RWPE1 (cell line): ENCODE data around the gene SHISA8.

Experiments used
- CTCF ChIA-PET: fragments of 350-600 bp; sonication (Branson Sonifier 250); formaldehyde crosslinking; extraction: SDS; loops from one replicate; lab custom pipeline; 2021; lab: Yijun Ruan, JAX
- POLR2A ChIA-PET: fragments of 400-600 bp; formaldehyde crosslinking; extraction: SDS; loops from one replicate; lab custom pipeline; 2020; ENCODE audit warnings: antibody characterized with exemption; ENCODE audit not compliant: low non-redundant PET; lab: Yijun Ruan, JAX
- DNase-seq: peaks from one replicate; pipeline ENCODE4 v3.0.0; 2012; ENCODE audit warnings: low spot score
- H3K27ac ChIP-seq: fragments of 450-650 bp; 2 replicates; pipeline ENCODE4 v1.5.1; 2017
- CTCF ChIP-seq: fragments of 450-650 bp; conservative IDR thresholded peaks from 2 replicates; pipeline ENCODE4 v1.5.1; 2017; ENCODE audit warnings: low read depth, mild to moderate bottlenecking

The SHISA8 gene

GRCh38 chr22:41905411-41906202 lies 9.3 kb downstream of the SHISA8 start:
- no peak for TF ChIP-seq CTCF
- POLR2A ChIA-PET, result no interaction called here
- CTCF ChIA-PET, result interaction anchor here (0.6 kb wide), 1 partner anchor 1364 kb away, joined by 3 read pairs; no protein-coding TSS in a partner anchor
- H3K27ac ChIP-seq, result peak overlapping the region; percentile 57
- DNase-seq, result no peak

- no peak for TF ChIP-seq CTCF
- no peak for DNase-seq
- peak overlapping the region; percentile 57 for H3K27ac ChIP-seq
- CTCF ChIA-PET, result no interaction called here
- POLR2A ChIA-PET, result no interaction called here
These were observed 10.1 kb downstream of the SHISA8 start for GRCh38 chr22:41904450-41905410.

- CTCF ChIA-PET, result interaction anchor here (0.5 to 0.6 kb wide), 3 partner anchors 41 to 1356 kb away, joined by 3 to 4 read pairs (median 3); no protein-coding TSS in a partner anchor
- H3K27ac ChIP-seq, result peak overlapping the region; percentile 35
- POLR2A ChIA-PET, result no interaction called here
- no peak for TF ChIP-seq CTCF
- DNase-seq, result no peak
These were observed 11.9 kb downstream of the SHISA8 start for GRCh38 chr22:41902932-41903421.

- TF ChIP-seq CTCF, result no peak
- H3K27ac ChIP-seq, result peak overlapping the region; percentile 35
- POLR2A ChIA-PET, result no interaction called here
- CTCF ChIA-PET, result no interaction called here
- DNase-seq, result no peak
These were observed 12.9 kb downstream of the SHISA8 start for GRCh38 chr22:41902016-41902415.

- peak overlapping the region; percentile 35 for H3K27ac ChIP-seq
- DNase-seq, result no peak
- ChIA-PET CTCF (no interaction called here), POLR2A (no interaction called here)
- no peak for TF ChIP-seq CTCF
These were observed 14.1 kb downstream of the SHISA8 start for GRCh38 chr22:41900652-41901312.
